CD4-positive, alpha-beta T cell treated with Interleukin-2 at 100 ng/mL for 4 hours (primary cell): Measurements from ENCODE around the gene FAM131B.

ENCODE experiments used
- DNase-seq: peaks from one replicate; pipeline ENCODE4 v3.0.0-alpha.2; 2020; ENCODE audit warnings: low spot score

The FAM131B gene

DNA sequence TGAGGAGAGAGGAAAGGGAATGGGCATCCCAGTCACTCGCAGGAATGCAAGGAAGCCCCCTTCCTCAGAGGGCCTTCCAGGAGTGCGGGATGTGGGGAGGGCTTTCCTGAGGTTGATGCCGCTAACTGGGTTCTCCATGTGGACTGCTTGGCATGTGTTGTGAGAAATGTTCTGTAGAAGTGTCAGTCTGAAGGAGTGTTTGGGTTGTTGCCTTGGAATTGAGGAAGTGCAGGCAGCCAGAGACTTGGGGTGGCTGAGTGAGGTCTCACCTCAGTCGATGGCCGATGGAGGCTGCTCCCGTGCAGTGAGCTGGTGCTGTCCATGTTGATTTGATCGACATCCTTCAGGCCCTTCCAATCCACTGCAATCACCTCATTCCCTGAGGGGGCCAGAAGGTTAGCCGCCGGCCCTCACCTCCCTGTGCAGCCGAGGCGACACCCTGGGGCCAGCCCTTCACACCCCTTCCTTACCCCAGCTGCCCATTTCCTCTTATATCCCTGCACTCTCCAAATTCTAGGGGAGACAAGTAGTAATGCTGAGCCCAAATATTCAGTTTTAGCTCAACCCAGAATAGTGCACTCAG, 2.7 kb downstream of the FAM131B start:
- no peak for DNase-seq

DNA sequence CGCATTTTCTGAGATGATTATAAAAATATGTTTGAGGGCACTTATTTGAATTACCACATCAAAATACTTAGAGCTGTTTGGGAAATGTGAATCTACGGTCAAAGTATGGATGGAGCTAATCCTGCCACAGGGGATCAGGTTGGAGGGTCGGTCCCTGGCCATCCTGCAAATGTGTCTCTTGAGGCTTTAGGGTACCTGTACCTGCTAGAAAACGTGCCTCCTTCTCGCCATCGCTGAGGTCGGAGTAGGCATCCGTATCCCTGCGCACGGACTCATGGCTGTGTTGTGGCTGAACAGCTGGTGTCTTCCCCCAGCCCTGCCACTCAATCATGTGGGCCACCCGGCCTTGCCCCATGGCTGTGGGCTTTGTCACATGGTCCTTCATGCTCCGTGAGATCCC, 3.9 kb downstream of the FAM131B start:
- no peak for DNase-seq

DNA sequence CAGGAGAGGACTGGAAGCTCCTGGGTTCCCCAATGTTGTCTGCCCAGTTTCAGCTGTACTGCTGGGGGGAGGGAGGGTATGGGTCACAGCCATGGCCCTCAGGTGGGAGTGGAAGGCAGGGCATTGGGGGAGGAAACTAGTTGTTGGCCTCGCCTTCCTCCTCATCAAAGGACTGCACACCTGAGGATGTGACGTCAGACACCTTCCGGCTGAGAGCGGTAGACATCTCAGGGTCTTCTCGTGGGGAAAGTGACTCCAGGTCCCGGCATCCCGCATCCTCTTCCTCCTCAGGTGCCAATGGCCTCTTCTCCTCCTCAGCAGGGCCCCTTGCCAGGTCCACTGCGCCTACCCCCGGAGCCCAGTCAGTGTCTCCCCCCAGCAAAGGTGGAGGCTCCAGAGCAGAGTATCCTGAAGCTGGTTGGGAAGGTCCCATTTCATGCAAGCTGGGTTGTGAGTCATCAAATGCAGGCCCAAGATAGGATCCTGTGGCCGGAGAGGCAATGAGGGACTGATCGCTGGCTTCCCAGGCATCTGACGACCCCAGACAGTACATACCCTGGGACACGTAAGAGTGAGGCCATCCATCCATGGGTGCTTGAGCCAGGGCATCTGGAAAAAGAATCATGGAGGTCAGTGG, 6.0 kb downstream of the FAM131B start:
- no peak for DNase-seq

DNA sequence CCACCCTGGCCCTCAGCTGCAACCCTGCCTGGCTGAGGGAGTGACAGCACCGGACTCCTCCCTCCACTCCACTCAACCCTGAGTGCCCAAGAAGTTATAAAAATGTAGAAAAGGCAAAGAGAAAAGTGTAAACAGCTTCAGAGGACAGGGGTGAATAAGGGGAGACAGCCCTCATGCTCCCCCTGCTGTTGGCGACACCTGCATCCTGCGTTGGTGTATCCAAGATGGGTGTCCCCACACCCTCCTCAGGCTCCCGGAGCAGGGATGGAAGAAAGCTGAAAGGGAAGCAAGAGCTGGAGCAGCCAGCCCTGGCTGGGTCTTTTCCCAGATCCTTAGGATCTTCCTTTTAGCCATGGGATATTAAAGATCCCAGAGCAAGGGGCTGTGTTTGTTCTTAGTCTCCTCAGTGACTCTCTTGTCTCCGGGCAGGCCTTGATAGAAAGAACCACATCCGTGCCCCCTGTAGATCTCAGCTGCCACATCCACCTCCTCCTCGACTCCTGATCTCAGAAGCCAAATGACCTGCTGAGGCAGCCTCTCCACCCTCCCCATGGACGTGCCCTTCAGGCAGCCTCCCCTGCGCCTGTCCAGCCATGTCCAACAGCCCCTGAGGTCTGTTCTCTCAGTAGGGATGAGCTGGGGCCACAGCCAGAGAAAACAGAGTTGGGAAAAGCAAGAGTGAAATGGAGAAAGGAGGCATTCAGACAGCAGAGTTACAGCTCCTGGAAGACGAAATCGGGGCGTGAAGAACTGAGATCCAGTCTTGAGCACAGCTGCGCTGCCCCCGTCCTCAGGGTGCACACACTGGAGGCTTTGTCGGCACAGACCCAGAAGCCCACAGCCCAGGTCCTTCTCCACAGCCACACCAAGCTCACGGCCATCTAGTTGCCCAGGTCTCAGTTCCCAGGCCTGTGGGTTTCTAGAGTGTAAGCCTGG, 6.8 kb downstream of the FAM131B start:
- DNase-seq, result no peak

DNA sequence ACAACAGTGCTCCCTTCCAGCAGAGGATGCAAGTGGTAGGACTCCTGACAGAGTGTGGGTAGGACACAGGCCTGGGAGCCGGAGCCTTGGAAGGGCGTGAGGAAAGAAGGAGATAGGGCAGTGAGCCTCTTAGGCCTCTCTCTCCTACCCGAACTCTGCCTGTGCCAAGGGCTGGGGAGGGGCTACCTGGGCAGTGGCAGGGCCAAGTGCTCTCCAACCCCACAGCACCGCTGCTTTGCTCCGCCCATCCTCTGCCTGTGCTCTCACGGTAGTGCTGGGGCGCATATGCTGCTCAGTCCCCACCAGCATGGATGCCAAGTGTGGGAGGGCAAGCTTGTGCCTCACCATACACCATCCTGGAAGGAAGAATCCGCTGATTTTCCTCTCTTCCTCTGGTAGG, 7.5 kb downstream of the FAM131B start:
- no peak for DNase-seq

DNA sequence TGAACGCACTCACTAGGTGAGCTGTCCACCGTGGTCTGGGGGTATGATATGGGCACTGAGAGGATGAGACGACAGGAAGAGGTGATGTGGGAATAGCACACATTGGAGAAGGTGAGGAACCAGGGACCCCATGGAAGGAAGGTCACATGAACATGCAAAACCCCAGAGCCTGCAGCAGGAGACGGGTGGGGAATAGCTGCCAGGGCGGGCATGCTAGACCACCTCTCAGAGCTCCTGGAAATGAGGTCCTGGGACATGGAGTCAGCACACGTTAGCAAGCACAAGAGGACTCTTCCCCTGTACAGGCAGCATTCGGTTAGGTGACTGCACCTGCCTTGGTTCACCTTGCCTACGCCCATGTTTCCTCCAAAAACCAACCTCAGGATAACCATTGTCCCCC, 8.1 kb downstream of the FAM131B start:
- no peak for DNase-seq

DNA sequence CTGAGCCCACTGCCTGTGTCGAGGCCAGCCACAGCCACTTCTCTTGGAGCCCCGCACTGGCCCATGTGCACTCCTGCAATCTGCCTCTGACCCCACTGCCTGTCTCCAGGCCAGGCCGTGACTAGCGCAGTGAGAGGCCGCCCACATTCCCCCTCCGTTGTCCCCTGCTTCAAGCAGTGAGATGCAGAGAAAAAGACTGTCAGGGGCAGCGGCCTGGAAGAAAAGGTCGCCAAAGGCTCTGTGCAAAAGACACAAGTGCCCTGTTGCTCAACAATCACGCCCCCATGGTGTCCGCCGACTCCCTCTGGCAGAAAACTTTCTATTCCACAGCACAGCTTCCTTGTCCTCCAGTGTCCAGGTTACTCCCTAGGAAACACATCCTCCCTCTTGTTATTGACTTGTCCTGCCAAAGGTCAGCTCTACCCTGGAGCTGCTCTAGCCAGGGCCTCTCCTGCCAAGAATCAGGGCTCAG, 9.9 kb downstream of the FAM131B start:
- no peak for DNase-seq

DNA sequence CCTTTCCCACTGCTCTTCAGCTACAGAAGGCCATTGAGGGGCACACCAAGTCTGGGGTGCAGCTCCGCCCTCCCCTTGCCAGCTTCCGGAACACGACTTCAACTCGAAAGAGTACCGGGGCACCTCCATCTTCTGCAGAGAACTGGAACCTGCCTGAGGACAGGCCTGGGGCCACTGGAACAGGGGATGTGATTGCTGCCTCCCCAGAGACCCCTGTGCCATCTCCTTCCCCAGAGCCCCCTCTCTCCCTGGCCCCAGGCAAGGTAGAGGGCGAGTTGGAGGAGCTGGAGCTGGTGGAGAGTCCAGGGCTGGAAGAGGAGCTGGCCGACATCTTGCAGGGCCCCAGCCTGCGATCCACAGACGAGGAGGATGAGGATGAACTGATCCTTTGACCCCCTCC, 10.9 kb downstream of the FAM131B start:
- no peak for DNase-seq

DNA sequence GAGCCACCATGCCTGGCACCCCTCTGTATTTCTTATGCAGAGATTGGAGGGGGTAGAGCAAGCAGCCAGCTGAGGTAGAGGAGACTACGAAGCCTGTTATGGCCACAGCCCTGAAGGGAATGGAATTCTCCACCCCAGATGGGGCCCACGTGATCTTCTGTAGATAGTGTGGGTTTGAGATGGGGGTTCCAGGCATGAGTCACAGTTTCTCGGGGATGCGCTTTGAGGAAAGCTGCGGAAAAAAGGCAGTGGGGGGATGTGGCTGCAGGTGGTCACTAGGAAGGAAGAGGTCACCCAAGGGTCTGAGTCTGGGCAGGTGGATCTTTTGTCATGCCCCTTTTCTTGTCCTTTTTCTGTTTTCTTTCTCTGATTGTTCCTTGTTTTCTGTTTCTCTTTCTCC, 11.5 kb downstream of the FAM131B start:
- DNase-seq, result no peak

DNA sequence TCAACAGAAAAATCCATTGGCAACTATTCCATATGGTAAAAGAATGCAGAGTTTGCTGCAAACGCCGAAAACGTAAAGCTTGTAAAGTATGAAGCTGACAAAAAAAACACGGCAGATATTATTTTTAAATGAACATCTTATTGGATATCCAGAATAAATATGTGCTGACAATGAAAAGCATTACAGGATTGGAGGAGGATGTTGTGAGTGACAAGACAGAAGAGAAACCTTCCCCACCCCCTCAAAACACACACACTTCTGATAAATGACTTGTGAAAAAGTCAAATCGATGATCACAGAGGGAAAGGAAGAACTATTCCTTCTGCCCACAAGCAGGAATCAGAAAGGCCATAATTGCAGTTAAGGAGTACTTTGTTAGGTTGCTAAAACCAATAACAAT, 14.6 kb downstream of the FAM131B start:
- DNase-seq, result no peak

DNA sequence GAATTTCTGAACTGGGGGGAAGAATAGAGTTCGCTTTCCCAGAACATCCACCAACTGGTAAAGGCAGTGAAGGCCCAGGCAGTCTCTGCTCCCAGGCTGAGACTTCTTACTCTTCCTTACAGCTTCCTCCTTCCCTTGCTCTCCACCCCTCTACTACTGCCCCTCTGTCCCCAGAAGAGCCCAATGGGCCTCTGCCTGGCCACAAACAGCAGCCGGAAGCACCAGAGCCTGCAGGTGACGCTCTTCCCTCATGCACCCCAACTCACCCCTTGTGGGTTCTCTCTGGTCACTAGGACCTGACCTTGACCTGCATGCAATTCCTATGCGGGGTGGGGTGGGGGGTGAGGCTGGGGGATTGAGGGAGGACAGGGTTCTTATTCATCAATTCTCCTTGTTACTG, 16.5 kb downstream of the FAM131B start:
- no peak for DNase-seq

DNA sequence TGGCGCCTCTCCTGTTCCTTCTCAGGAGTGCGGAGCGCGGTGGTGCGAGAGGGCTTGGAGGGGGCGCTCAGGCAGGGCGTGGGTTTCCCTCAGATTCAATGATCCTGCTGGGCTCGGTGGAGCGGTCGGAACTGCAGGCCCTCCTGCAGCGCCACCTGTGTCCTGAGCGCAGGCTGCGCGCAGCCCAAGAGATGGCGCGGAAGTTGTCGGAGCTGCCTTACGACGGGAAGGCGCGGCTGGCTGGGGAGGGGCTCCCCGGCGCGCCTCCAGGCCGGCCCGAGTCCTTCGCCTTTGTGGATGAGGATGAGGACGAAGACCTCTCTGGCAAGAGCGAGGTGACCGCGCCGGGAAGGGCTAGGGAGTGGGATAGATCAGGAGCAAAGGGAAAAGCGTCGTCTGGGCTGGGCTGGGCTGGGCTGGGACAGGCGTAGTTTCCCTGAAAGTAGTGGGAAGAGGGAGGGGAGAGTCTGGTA, 17.0 kb downstream of the FAM131B start:
- peak; percentile 67 for DNase-seq

DNA sequence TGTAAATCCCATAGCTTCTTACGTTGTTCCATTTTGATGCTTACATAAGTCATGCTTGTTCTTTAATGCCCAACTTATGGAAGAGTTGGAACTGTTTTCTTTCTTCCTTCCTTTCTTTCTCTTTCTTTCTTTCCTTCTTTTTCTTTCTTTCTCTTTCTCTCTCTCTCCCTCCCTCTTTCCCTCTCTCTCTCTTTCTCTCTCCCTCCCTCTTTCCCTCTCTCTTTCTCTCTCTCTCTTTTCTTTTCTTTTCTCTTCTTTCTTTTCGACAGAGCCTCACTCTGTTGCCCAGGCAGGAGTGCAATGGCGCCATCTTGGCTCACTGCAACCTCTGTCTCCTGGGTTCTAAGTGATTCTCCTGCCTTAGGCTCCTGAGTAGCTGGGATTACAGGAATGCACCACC, 18.9 kb downstream of the FAM131B start:
- no peak for DNase-seq

DNA sequence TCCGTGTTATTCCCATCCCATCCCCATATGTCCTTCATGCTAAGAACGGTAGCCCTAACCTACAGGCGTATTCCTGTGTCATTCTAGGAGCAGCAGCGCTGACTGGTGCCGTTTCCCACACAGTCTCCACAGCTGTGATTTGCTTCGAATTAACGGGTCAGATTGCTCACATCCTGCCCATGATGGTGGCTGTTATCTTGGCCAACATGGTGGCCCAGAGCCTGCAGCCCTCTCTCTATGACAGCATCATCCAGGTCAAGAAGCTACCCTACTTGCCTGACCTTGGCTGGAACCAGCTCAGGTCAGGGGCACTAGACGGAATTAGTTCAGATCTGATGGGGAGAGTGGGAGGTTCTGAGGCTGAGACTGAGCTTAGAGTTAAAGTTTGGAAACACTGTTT, 20.7 kb downstream of the FAM131B start:
- no peak for DNase-seq

DNA sequence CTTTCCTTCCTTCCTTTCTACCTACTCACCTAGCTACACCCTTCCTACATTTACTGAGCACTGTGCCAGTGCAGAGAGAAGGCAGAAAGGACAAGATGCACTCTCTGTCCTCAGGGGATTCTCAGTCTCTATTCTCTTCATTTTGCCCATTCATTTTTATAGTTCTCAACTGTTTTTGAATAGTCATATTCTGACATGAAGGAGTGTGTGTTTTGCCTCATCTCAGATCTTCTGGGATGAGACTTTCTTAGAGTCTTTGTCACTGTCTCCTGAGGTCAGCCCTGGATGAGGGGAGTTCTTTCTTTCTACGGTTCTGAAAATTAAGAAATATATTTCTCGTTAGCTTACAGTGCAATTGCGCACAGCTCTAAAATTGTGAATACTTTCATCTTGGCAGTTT, 25.3 kb downstream of the FAM131B start:
- no peak for DNase-seq

DNA sequence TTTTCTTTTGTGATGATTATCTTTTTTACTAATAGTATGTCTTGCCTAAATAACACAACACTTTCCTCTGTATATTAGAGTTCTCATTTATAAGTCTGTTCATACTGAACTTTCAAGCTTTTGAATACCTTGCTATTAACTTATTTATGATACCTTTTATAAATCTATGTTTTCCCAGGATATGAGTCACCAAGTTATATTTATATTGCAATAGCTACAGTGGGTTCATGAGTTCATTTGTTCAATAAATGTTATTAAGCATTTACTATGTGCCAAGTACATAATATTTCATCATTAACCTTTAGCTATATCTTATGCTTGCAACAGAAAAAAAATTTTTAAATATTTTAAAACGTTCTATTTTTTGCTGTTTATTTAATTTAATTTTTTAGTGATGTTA, 28.3 kb downstream of the FAM131B start:
- no peak for DNase-seq

DNA sequence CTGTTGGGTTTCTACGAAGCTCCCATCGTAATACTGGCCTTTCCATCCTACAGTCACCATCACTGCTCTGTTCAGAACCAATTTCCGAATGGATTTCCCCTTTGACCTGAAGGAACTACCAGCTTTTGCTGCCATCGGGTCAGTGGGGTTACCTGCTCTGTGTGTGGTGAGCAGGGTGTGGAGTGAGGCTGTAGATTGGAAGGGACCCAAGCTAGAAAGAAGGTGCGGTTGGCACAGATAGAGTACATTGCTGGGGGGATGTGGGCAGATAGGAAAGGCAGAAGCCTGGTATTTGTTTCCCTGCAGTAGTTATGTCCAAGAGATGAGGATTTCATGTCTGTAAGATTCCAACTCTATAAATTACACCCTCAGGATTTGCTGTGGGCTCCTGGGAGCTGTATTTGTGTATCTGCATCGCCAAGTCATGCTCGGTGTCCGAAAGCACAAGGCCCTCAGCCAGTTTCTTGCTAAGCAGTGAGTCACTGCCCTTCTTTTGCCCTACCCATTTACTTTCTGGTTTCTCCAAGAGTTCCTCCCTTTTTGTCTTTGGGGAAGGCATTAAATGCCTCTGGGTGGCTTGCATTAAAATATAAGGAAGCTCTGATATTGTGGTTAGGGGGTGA, 31.2 kb downstream of the FAM131B start:
- no peak for DNase-seq

DNA sequence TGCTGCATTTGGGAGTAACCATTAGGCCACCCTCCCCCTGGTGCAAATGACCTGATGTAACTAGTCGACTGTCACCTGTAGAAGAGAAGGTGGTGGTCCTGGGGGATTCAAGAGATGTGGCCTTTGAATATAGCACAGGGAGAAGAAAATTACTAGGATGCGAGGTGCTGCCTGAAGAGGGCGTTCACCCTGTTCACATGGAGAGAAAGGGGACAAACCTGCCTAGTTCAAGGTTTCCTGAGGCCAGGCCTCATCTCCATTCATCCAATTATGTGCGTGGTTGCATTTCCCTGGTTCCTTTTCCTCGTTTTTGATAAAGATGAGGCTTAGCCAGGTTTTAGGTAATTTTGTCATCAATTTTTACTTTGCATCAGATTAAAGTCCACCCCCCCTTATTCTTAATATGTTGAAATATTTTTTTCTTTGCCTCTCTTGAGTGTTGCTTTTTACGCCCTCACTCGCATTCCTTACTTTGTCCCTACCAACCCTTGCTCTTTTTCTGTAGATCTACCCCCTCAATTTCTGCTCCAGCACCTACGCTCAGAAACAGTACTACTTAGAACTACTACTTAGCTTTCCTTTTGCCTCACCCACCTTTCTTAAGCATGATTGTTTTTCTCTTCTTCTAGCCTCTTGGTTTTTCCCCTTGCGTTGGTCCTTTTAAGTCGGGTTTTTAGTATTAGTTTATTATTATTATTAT, 32.9 kb downstream of the FAM131B start:
- DNase-seq, result no peak

DNA sequence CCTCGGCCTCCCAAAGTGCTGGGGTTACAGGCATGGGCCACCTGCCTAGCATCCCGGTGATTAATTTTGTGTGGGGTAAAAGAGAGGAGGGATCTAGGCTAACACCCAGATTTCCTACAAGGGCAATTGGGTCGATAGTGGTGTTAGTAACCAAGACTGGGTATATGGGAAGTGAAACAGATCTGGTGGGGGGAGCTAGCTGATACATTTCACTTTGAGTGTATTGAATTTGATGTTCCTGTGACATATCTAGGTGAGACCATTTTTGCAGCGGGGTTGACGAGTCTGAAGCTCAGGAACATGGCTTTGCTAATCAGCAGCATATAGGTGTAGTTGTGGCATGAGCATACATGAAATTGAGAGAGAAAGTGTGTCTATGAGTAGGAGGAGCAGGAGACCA, 34.6 kb downstream of the FAM131B start:
- DNase-seq, result no peak

DNA sequence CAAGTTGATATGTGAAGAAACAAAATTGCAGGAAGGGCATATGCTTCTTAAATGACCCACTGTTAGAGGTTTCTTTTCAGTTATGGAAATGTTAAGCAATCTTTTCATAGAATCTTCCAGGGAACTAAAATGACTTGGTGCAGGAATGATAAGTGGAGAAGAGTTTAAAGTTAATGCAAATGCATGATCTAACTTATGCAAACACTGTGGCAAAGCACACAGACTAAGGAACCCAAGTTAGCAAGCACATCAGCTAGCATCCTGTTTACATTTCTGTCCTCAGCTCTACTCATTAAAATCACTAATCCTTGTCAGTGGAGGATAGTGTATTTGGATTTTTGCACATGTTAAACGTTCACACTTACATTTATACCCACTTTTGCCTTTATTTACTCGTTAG, 37.3 kb downstream of the FAM131B start:
- DNase-seq, result no peak

DNA sequence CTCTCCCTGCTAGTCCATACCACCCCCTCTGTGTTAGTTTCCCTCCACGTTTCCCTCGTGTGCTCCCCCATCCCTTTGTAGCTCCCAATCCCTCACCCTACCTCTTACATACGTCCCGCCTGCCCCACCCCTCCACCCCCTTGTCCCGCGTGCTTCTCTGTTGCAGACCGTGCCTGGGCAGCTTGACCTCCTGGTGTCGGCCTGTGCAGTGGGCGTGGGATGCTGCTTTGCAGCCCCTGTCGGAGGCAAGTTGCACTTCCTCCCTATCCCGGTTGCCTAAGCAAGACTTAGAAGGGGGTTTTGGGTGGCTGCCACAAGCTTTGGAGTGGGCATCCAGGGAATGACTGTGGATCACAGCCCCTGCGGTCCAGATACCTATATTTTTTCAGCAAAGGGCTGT, 38.9 kb downstream of the FAM131B start:
- no peak for DNase-seq
